Midbrain (tissue), 1 donor: Measurements from ENCODE around the gene TBX21.

Experiments used
- DNase-seq: peaks from one replicate; lab custom pipeline; 2025; lab: John Stamatoyannopoulos, UW

TBX21 gene

GRCh38 chr17:47714773-47715396 lies 18.2 kb upstream of the TBX21 start:
- no peak for DNase-seq

DNA sequence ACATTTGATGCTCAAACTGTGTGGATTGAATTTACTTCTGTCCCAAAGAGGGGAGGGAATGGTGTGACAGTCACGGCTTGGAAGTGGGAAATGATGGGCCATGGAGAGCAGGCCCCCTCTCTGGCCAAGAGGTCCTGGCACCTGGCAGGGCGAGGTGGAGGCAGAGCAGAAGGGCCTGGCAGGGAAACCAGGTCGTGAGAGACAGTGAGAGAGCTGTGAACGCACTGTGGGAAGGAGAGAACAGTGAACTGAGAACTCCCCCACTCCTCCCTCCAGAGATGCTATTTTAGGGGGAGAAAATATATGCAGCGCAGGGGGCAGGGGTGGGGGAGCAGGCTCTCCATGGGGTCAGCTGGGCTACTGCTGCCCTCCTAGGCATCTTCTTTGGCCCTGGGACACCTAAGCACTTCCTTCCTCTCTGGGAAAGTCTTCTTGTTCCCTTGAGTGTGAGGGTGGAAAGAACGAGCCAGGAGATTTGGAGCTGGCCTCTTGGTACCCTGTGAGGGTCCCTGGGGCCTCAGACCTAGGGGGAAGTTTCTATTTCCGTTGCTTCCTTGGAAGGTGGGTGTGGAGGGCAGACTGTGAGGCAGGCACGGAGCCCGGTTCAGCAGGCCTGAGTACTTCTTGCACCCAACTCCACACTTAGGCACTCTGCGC lies 17.2 kb upstream of the TBX21 start:
- no peak for DNase-seq

DNA sequence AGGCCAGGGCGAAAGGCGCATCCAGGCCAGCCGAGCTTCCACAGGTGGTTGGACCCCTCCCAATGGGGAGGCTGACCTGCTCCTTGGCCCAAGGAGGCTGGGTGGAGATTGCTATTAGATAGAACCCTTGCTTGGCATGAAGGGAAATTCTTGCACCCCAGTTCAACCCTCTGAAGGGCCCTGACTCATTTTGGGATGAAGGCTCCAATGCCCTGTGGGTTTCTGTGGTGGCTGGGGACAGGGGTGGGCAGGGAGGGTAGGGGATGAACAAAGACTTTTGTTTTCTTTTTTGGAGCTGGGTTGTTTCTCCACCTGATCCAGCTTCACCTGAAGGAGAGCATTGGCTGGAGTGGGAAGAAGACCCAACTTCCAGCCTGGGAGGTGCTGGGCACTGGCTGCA lies 16.7 kb upstream of the TBX21 start:
- no peak for DNase-seq

DNA sequence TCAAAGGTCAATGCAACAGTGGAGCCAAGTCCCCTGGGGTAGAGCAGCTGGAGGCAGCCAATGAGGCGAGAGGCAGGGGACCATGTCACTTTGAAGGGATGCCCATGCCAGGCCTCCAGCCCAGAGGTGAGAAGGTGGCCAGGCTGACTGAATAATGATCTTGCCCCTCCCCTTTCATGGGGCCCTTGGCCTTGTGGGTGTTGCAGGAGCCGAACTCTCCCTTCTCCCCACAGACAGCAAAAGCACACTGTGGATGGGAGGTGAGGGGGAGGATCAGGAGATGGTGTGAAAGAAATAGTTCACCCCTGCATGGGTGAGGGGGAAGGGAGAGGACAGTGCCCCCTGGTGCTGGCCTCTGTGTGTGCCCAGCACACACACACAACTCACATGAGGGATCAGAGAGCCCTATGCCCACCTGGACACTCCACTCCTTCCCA lies 15.8 kb upstream of the TBX21 start:
- no peak for DNase-seq

- no peak for DNase-seq
These were observed 14.9 kb upstream of the TBX21 start for GRCh38 chr17:47717979-47718621.

GRCh38 chr17:47718634-47719405 lies 14.2 kb upstream of the TBX21 start:
- DNase-seq, result no peak

DNA sequence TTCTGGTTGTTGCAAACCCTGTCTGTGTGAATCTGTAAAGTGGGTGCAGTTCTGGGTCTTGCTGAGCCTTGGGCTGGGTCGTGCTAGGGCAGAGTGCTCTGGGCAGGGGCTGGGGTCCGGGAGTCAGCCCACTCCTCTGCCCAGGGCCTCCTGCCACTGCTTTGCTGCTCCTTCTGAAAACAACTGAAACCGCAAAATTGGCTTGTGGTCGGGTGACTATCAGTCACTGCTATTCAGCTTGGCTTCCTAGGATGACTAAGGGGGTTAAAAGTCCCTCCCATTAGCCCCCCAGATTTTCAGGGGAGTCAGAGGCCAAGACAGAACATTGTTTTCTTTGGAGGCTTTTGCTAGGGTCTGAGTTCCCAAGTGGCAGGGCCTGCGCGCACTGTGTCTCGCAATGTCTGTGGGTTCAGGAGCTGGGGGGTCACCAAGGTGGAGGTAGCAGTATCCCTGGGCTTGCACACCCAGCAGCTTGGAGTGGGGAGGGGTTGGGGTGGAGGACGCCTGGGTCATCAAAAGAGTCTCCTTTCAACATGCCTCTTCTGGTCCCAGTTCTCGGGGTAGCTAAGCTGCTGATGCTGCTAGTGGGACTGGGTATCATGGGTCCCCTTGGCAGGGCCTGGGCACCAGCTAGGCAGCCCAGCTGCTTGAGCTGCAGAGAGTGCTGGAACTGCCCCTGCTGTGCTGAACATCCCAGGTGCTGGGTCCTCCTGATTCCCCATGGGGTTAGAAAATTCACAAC lies 13.5 kb upstream of the TBX21 start:
- no peak for DNase-seq

DNA sequence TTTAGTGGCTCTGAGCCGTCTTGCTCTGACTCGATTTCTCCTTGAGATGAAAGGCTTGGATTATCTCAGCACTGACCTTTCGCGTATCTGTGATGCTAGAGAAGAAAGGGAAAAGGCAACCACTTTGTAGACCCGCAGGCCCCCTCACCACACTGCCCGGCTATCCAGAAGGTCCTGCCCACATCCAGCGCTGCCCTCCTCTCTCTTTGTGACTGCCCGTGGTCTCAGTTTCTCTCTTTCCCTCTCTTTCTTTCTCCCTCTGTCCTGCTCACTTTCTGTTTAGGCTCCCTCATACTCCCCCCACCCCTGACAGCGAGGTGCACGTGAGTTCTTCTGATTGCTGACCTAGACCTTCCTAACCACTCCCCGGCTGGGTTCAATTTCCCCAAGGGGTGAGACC lies 12.8 kb upstream of the TBX21 start:
- no peak for DNase-seq

DNA sequence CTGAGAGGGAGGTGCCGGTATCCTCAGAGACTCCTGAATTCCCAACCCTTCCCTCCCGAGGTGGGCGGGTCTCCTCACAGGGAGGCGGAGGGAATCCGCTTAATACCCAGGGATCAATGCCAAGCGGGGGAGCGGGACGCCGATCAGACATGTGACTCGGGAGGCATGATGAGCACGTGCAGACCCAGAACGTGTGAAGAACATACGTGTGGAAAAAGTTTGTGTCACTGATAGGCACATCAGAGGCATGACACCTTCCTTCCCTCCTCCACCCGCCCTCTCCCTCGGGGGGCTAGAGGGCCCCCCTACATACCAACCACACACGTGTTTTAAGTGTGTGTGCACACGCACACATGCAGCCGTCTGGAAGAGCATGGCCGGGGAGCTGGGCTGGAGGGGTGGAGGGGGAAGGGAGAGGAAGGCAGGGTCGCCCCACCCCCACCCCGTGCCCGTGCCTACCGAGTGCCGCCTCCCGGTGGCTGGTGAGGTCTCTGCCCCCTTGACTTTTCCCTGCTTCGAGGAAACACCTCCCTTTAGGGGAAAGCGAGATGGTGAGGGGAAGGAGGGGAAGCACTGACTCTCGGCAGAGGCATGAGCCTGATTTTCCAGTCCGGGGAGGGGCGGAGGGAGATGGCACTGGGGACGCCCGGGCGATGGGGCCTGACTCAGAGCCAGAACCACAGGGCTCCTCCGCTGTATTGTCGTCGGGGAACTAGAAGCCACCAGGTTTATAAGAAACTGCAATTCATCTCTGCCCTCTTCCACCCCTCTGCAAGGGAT lies 12.1 kb upstream of the TBX21 start:
- DNase-seq, result no peak

GRCh38 chr17:47721725-47722124 lies 11.3 kb upstream of the TBX21 start:
- DNase-seq, result no peak

DNA sequence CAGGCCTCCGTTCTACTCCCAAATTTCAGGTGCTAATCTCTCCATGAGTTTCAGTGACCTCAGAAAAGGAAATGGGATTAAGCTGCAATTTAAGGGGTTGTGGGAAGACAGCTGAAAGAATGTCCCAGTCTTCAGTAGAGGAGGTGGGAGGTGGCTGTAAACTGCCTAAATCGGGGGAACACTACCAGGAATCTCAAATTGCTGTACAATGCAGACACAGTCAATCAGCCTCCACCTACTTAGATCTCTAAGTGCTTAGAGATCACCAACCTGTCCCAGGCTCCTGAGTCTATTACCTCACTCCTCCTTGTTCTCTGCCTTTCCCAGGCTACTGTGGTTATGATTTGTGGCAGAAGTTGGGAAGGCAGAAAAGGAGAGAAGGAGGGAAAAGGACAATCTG lies 8.3 kb upstream of the TBX21 start:
- no peak for DNase-seq

- no peak for DNase-seq
These were observed 7.5 kb upstream of the TBX21 start for GRCh38 chr17:47725446-47726111.

- DNase-seq, result no peak
These were observed 6.0 kb upstream of the TBX21 start for GRCh38 chr17:47726796-47727703.

- DNase-seq, result no peak
These were observed 5.4 kb upstream of the TBX21 start for GRCh38 chr17:47727704-47728036.

DNA sequence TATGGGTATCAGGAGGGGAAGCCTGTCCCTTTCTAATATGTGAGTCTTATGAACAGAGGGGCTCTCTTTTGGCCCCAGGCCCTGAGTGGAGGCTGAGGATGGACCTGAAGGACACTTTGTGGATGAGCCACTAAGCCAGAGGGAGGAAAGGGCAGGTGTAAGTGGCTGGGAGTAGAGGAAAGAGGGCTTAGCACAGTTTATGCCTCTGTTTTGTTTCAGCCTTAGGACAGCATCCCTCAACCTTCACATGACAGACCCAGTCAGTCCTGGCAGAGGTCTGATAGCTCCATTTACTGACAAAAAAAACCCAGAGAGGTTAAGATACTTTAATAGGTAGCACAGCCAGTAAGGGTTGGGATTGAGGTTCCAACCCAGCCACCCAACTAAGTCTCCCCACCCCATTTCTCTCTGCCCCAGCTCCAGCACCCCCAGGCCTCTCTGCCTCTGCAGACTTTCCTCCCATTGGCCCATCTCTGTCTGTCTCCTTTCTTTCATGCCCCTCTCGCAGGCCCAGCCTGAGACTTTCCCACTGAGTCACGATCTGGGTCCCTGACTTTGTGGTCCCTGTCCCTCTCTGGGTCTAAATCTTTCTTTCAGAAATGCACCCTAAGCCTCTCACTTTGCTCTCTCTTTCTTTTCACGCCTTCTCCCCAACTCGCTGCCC lies 4.7 kb upstream of the TBX21 start:
- no peak for DNase-seq

DNA sequence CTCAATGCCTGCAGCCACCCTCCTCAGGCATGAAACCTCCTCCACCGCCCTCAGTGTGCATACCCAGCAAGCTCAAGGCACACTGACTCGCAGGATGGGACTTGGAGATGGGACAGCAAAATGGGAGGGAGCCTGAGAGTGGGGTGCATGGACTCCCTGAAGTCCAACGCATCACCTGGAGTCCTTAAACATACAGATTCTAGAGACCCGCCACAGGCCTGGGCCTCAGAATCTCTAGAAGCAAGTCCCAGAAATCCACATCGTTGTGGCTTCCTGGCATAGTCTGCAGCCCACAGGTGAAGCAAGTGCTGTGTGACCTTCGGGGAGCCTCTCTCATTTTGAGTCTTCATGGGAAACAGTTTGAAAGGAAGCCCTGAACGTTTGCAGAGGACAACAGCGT lies 3.6 kb upstream of the TBX21 start:
- no peak for DNase-seq

GRCh38 chr17:47730681-47731080 lies 2.4 kb upstream of the TBX21 start:
- no peak for DNase-seq

DNA sequence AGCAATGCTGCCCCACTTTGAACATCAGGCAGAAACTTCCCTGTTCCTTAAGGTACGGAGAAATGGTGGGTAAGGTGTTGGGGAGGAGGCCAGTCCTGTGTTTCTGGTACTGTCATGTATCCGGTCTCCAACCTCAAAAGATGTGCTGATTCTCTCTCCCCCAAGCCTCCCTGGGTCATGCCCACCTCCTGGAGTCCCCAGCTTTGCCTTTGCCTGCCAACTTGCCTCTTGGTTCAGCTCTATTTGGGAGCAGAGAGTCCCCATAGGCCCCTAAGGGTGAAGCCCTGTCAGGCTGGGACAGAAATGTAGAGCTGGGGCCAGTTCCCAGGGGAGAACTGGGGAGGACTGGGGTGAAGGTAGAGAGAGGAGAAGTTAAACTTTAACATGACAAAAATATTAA lies 1.6 kb upstream of the TBX21 start:
- no peak for DNase-seq

GRCh38 chr17:47732399-47733046 lies 513 bp upstream of the TBX21 start:
- DNase-seq, result no peak
